Mesenchymal stem cell (in vitro differentiated cells and primary cell): ENCODE results near the gene CDK12.

Experiments used
- DNase-seq: peaks from one replicate; pipeline ENCODE4 v3.0.0-alpha.2; 2013
- H2AFZ ChIP-seq: one replicate; pipeline ENCODE4 v1.6.1; 2013; ENCODE audit warnings: low read depth, mild to moderate bottlenecking, control low read depth, inconsistent platforms, low read length, moderate library complexity
- H2AK5ac ChIP-seq: 2 replicates; pipeline ENCODE4 v1.6.1; 2013; ENCODE audit warnings: low read length, moderate library complexity, mild to moderate bottlenecking, inconsistent platforms; ENCODE audit not compliant: severe bottlenecking
- H2BK120ac ChIP-seq: one replicate; pipeline ENCODE4 v1.6.1; 2013; ENCODE audit warnings: low read depth, mild to moderate bottlenecking, inconsistent platforms, low read length, moderate library complexity
- H2BK12ac ChIP-seq, 2 experiments: one replicate each; pipeline ENCODE4 v1.6.1; 2013; ENCODE audit warnings: inconsistent platforms in 2 of 2, low read length in 2 of 2, mild to moderate bottlenecking in 2 of 2, moderate library complexity in 2 of 2, control low read depth in 1 of 2
- H2BK15ac ChIP-seq: one replicate; pipeline ENCODE4 v1.6.1; 2013; ENCODE audit warnings: mild to moderate bottlenecking, low read depth, inconsistent platforms; ENCODE audit not compliant: poor library complexity, severe bottlenecking
- H2BK5ac ChIP-seq: 2 replicates; pipeline ENCODE4 v1.6.1; 2013; ENCODE audit warnings: low read depth, mild to moderate bottlenecking, low read length, control low read depth, inconsistent platforms; ENCODE audit not compliant: poor library complexity, severe bottlenecking
- H3K14ac ChIP-seq, 2 experiments: one replicate each; pipeline ENCODE4 v1.6.1; 2013; ENCODE audit warnings: inconsistent platforms in 2 of 2, low read length in 2 of 2, control low read depth in 1 of 2, mild to moderate bottlenecking in 1 of 2, moderate library complexity in 1 of 2
- H3K18ac ChIP-seq, 2 experiments: one replicate each; pipeline ENCODE4 v1.6.1; 2013; ENCODE audit warnings: inconsistent platforms in 2 of 2, low read length in 2 of 2, control low read depth in 1 of 2, low read depth in 1 of 2, mild to moderate bottlenecking in 1 of 2
- H3K23ac ChIP-seq, 2 experiments: one replicate each; pipeline ENCODE4 v1.6.1; 2013; ENCODE audit warnings: inconsistent platforms in 2 of 2, low read length in 2 of 2, mild to moderate bottlenecking in 2 of 2, moderate library complexity in 2 of 2, control low read depth in 1 of 2
- H3K27ac ChIP-seq: 2 replicates; pipeline ENCODE4 v1.5.1; 2013; ENCODE audit warnings: mild to moderate bottlenecking, moderate library complexity, low read length, control low read depth, inconsistent platforms; ENCODE audit not compliant: poor library complexity, severe bottlenecking
- H3K27me3 ChIP-seq, 2 experiments: 2 replicates each; pipeline versions ENCODE4 v1.6.1 to v1.7.0; 2013; ENCODE audit warnings: low read length in 2 of 2, mild to moderate bottlenecking in 2 of 2, moderate library complexity in 2 of 2, control low read depth in 1 of 2, inconsistent platforms in 1 of 2; ENCODE audit not compliant: control insufficient read depth in 1 of 2, insufficient read depth in 1 of 2
- H3K36me3 ChIP-seq, 2 experiments: 2 replicates each; pipeline versions ENCODE4 v1.6.1 to v1.7.0; 2013; ENCODE audit warnings: low read length in 2 of 2, control low read depth in 1 of 2, inconsistent platforms in 1 of 2, low read depth in 1 of 2, mild to moderate bottlenecking in 1 of 2; ENCODE audit not compliant: insufficient read depth in 2 of 2, control insufficient read depth in 1 of 2
- H3K4ac ChIP-seq, 2 experiments: one replicate each; pipeline ENCODE4 v1.6.1; 2013; ENCODE audit warnings: inconsistent platforms in 2 of 2, low read length in 2 of 2, mild to moderate bottlenecking in 2 of 2, moderate library complexity in 2 of 2, control low read depth in 1 of 2, low read depth in 1 of 2
- H3K4me1 ChIP-seq: 2 replicates; pipeline ENCODE4 v1.6.1; 2013; ENCODE audit warnings: low read depth, low read length, control low read depth; ENCODE audit not compliant: control insufficient read depth, insufficient read depth
- H3K4me2 ChIP-seq: 2 replicates; pipeline ENCODE4 v1.6.1; 2013; ENCODE audit warnings: low read length, mild to moderate bottlenecking, inconsistent platforms; ENCODE audit not compliant: poor library complexity, severe bottlenecking
- H3K4me3 ChIP-seq, 2 experiments: 2 replicates each; pipeline versions ENCODE4 v1.5.1 to v1.7.0; 2013; ENCODE audit warnings: low read length in 2 of 2, mild to moderate bottlenecking in 2 of 2, control low read depth in 1 of 2, low read depth in 1 of 2; ENCODE audit not compliant: insufficient read depth in 1 of 2
- H3K79me1 ChIP-seq: replicated peaks from 2 replicates; pipeline ENCODE4 v1.6.1; 2013; ENCODE audit warnings: mild to moderate bottlenecking, control low read depth, low read length, inconsistent platforms; ENCODE audit not compliant: poor library complexity, severe bottlenecking
- H3K9ac ChIP-seq: 2 replicates; pipeline ENCODE4 v1.7.0; 2013; ENCODE audit warnings: mild to moderate bottlenecking, low read length, moderate library complexity
- H3K9me3 ChIP-seq: 2 replicates; pipeline ENCODE4 v1.7.0; 2013; ENCODE audit warnings: mild to moderate bottlenecking, low read length; ENCODE audit not compliant: control insufficient read depth
- H4K8ac ChIP-seq: one replicate; pipeline ENCODE4 v1.6.1; 2013; ENCODE audit warnings: inconsistent platforms, mild to moderate bottlenecking, low read length, moderate library complexity
- H4K91ac ChIP-seq: one replicate; pipeline ENCODE4 v1.6.1; 2013; ENCODE audit warnings: mild to moderate bottlenecking, low read length, inconsistent platforms
- WGBS: methylation state at CpG from one replicate; pipeline ENCODE4 v1.1.7; 2013; ENCODE audit warnings: mixed read lengths; 5-methylcytosine and 5-hydroxymethylcytosine counted together

CDK12 gene

GRCh38 chr17:39579318-39580081 is 118.2 kb downstream of the CDK12 start:
- Histone ChIP-seq H3K9ac (no peak overlapping the region), H3K4me1 (no peaks in the 10 kb centered on the region), H3K36me3 (no peaks in the 10 kb centered on the region), H2BK5ac (no peak overlapping the region), H3K27ac (no peak overlapping the region), H4K8ac (no peak overlapping the region), H3K23ac (no peak overlapping the region), H4K91ac (no peak overlapping the region), H3K27me3 (peaks cover 32 to 50% of the 10 kb centered on the region in 2 experiments), H3K14ac (no peak overlapping the region), H2AK5ac (no peak overlapping the region), H3K9me3 (no peaks in the 10 kb centered on the region), H2BK12ac (no peak overlapping the region), H3K4me2 (no peak overlapping the region), H3K4me3 (no peak overlapping the region), H3K79me1 (no peaks in the 10 kb centered on the region), H2BK15ac (no peak overlapping the region), H3K4ac (no peak overlapping the region), H3K18ac (no peak overlapping the region), H2AFZ (no peak overlapping the region), H2BK120ac (no peak overlapping the region)
- no peak for DNase-seq
- 68% methylated on average over 4 of the region's 8 CpGs for WGBS

DNA sequence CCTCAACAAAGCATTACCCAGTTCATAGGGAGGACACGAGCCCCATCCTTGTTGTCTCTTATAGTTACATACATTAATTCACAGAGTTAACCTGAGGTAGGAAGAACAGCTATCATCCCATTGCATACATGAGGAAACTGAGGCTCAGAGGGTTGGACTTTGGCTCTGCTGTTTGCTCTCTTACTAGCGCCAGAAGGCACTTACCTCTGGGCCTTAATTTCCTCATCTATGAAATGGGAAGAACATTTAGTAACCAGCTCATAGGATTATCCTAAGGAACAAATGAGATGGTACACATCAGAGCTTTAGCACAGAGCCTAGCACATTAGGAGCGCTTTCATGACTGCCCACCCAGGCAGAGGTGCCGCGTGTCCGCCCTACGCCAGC is 118.8 kb downstream of the CDK12 start:
- no peak for DNase-seq
- Histone ChIP-seq H3K79me1 (no peaks in the 10 kb centered on the region), H3K4me2 (no peak overlapping the region), H3K36me3 (no peaks in the 10 kb centered on the region), H3K4ac (no peak overlapping the region), H3K9ac (no peak overlapping the region), H3K27me3 (peaks cover 32 to 47% of the 10 kb centered on the region in 2 experiments), H2BK15ac (no peak overlapping the region), H3K4me3 (no peak overlapping the region), H3K27ac (no peak overlapping the region), H4K91ac (no peak overlapping the region), H3K4me1 (no peaks in the 10 kb centered on the region), H3K9me3 (no peaks in the 10 kb centered on the region), H2AFZ (no peak overlapping the region), H4K8ac (no peak overlapping the region), H2AK5ac (no peak overlapping the region), H2BK12ac (no peak overlapping the region), H2BK120ac (no peak overlapping the region), H3K18ac (no peak overlapping the region), H3K23ac (no peak overlapping the region), H2BK5ac (no peak overlapping the region), H3K14ac (no peak overlapping the region)
- WGBS: 78% methylated on average over 7 of the region's 7 CpGs

- Histone ChIP-seq H4K91ac (no peak overlapping the region), H2BK5ac (no peak overlapping the region), H3K14ac (no peak overlapping the region), H2BK120ac (no peak overlapping the region), H3K9ac (no peak overlapping the region), H3K9me3 (no peaks in the 10 kb centered on the region), H3K79me1 (no peaks in the 10 kb centered on the region), H4K8ac (no peak overlapping the region), H3K36me3 (no peaks in the 10 kb centered on the region), H3K4me1 (no peaks in the 10 kb centered on the region), H2BK15ac (no peak overlapping the region), H3K23ac (no peak overlapping the region), H3K18ac (no peak overlapping the region), H3K27me3 (peaks cover 32 to 44% of the 10 kb centered on the region in 2 experiments), H3K27ac (no peak overlapping the region), H2AFZ (no peak overlapping the region), H3K4me3 (no peak overlapping the region), H2AK5ac (no peak overlapping the region), H3K4ac (no peak overlapping the region), H2BK12ac (no peak overlapping the region), H3K4me2 (no peak overlapping the region)
- DNase-seq: no peak
- 88% methylated on average over 20 of the region's 20 CpGs for whole genome bisulfite sequencing
Measured at GRCh38 chr17:39581071-39581758, 119.9 kb downstream of the CDK12 start.

- H3K4me1 ChIP-seq: no peaks in the 10 kb centered on the region
- H3K9ac ChIP-seq: no peak overlapping the region
- H3K27ac ChIP-seq: no peak overlapping the region
- H3K18ac ChIP-seq: no peak overlapping the region
- H3K23ac ChIP-seq: no peak overlapping the region
- H3K9me3 ChIP-seq: no peaks in the 10 kb centered on the region
- no peak overlapping the region for H3K4me3 ChIP-seq
- no peak overlapping the region for H2BK120ac ChIP-seq
- DNase-seq: no peak
- no peak overlapping the region for H4K8ac ChIP-seq
- no peak overlapping the region for H2AK5ac ChIP-seq
- no peak overlapping the region for H2AFZ ChIP-seq
- 98% methylated on average over 4 of the region's 4 CpGs for WGBS
- H3K27me3 ChIP-seq: peaks cover 32 to 40% of the 10 kb centered on the region in 2 experiments
- H2BK5ac ChIP-seq: no peak overlapping the region
- no peak overlapping the region for H4K91ac ChIP-seq
- no peaks in the 10 kb centered on the region for H3K36me3 ChIP-seq
- no peak overlapping the region for H3K4ac ChIP-seq
- H3K79me1 ChIP-seq: no peaks in the 10 kb centered on the region
- H3K14ac ChIP-seq: no peak overlapping the region
- H3K4me2 ChIP-seq: no peak overlapping the region
- H2BK15ac ChIP-seq: no peak overlapping the region
- no peak overlapping the region for H2BK12ac ChIP-seq
Measured at GRCh38 chr17:39581759-39582085, 120.4 kb downstream of the CDK12 start.
